Measurements from ENCODE around the gene ICA1.

Gene ICA1

GRCh38 chr7:8226501-8226900 lies 35.5 kb downstream of the ICA1 start:
- no peak for DNase-seq

GRCh38 chr7:8221567-8221966 lies 40.4 kb downstream of the ICA1 start:
- DNase-seq: no peak

GRCh38 chr7:8221101-8221495 lies 40.9 kb downstream of the ICA1 start:
- no peak for DNase-seq

GRCh38 chr7:8220376-8221100 lies 41.4 kb downstream of the ICA1 start:
- DNase-seq: no peak

GRCh38 chr7:8217200-8218068 lies 44.5 kb downstream of the ICA1 start:
- no peak for DNase-seq

GRCh38 chr7:8216334-8216690 lies 45.7 kb downstream of the ICA1 start:
- DNase-seq: no peak

GRCh38 chr7:8215648-8216333 lies 46.2 kb downstream of the ICA1 start:
- DNase-seq: no peak

- peak; percentile 77 for DNase-seq
Observed at GRCh38 chr7:8214244-8214824, 47.6 kb downstream of the ICA1 start.

- DNase-seq: no peak
Observed at GRCh38 chr7:8213381-8213780, 48.6 kb downstream of the ICA1 start.

- DNase-seq: no peak
Observed at GRCh38 chr7:8212638-8213037, 49.3 kb downstream of the ICA1 start.

GRCh38 chr7:8211725-8212096 lies 50.3 kb downstream of the ICA1 start:
- DNase-seq: no peak

GRCh38 chr7:8210845-8211724 lies 50.9 kb downstream of the ICA1 start:
- no peak for DNase-seq

- no peak for DNase-seq
Observed at GRCh38 chr7:8209353-8209752, 52.6 kb downstream of the ICA1 start.

GRCh38 chr7:8208816-8209215 lies 53.2 kb downstream of the ICA1 start:
- no peak for DNase-seq

GRCh38 chr7:8206956-8207355 lies 55.0 kb downstream of the ICA1 start:
- DNase-seq: no peak

- DNase-seq: no peak
Observed at GRCh38 chr7:8205537-8205936, 56.4 kb downstream of the ICA1 start.

- no peak for DNase-seq
Observed at GRCh38 chr7:8205031-8205387, 57.0 kb downstream of the ICA1 start.

- DNase-seq: no peak
Observed at GRCh38 chr7:8204339-8205030, 57.5 kb downstream of the ICA1 start.

- no peak for DNase-seq
Observed at GRCh38 chr7:8201846-8202441, 60.0 kb downstream of the ICA1 start.

- DNase-seq: no peak
Observed at GRCh38 chr7:8200717-8201116, 61.2 kb downstream of the ICA1 start.

- DNase-seq: no peak
Observed at GRCh38 chr7:8200316-8200715, 61.7 kb downstream of the ICA1 start.

Data from islet precursor cell (in vitro differentiated cells).